ENCODE results near the gene IFT122.

DNA sequence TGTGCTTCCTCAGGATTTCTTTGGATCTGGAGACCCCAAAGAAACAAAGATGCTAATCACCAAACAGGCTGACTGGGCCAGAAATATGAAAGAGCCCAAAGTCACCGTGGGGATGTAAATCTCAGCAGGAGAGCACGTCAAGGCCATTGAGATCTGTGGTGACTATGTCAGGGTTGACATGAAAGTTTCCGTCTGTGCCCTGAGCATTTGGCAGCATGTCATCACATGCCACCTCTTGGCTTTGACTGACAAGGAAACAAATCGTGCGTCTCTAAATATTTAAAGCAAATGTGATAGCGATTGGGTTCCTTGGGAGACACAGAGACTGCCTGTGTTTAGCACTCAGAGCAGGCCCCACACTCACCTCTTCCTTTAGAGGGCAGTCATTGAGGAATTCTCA lies 46.8 kb upstream of the IFT122 start:
- TF ChIP-seq CTCF (IDR thresholded peaks at IDR 0.05): no peak
- TF ChIP-seq POLR2A (IDR thresholded peaks at IDR 0.05): no peak
- TF ChIP-seq POLR2AphosphoS5 (IDR thresholded peaks at IDR 0.05): no peak
- no peak for TF ChIP-seq EP300 (IDR thresholded peaks at IDR 0.05)

Measured in upper lobe of left lung (tissue), 4 donors.